Measurements from ENCODE around the gene SLC25A45. TPM values are rescaled to one million over a fixed set of nuclear protein-coding genes. Genes with fewer than 3 reads are reported as not detected.

Gene SLC25A45
- total and polyA plus RNA-seq, 2 of the 4 experiments (the other 2 are of a cell fraction): 0.72 to 1.2 TPM

GRCh38 chr11:65388731-65389130 is 6.3 kb upstream of the SLC25A45 start:
- H2BK120ac ChIP-seq (ENCODE audit: low read depth, low read length): no peak overlapping the region
- H2AK9ac ChIP-seq (replicated peaks; ENCODE audit: low read depth, low read length, poor library complexity): no peak overlapping the region
- intact Hi-C loops (cut with micrococcal nuclease) (no loop called here), dilution Hi-C loops (cut with HindIII; ENCODE audit: low sequenced_read_pairs, unreplicated experiment) (no loop called here), in situ Hi-C loops (cut with MboI; ENCODE audit: low sequenced_read_pairs) (no loop called here)
- peaks cover 31 to 86% of the 10 kb centered on the region in 2 experiments for H3K79me1 ChIP-seq (ENCODE audit: low read depth in 1 of 2, low read length in 2 of 2)
- ChIA-PET CTCF (no interaction called here), POLR2A (ENCODE audit: unreplicated experiment) (interaction anchor here (0.6 to 2.8 kb wide), 4 partner anchors 30 to 110 kb away, joined by 3 to 14 read pairs (median 3); partner anchors contain the start of gene MALAT1)
- no peak overlapping the region for H2AFZ ChIP-seq (replicated peaks; ENCODE audit: low read length, poor library complexity)
- H3K4me2 ChIP-seq (ENCODE audit: low read depth, low read length): peak overlapping the region; percentile 12; the same call in 1 of the 2 replicates
- H3K14ac ChIP-seq (replicated peaks; ENCODE audit: low read depth, low read length): peak overlapping the region; percentile 43; the same call in 1 of the 2 replicates
- no peaks in the 10 kb centered on the region for H3K9me3 ChIP-seq (ENCODE audit: control insufficient read depth, insufficient read depth, low read length)
- no peak overlapping the region for H2BK20ac ChIP-seq (ENCODE audit: low read depth, low read length)
- H3K27me3 ChIP-seq (ENCODE audit: control insufficient read depth, insufficient read depth, low read length): no peaks in the 10 kb centered on the region
- H3K9me1 ChIP-seq (ENCODE audit: insufficient read depth, low read length): peaks cover 28% of the 10 kb centered on the region
- no peak overlapping the region for H2BK15ac ChIP-seq (ENCODE audit: low read depth, low read length)
- H3K56ac ChIP-seq (ENCODE audit: extremely low read depth, insufficient read depth, low read length): no peak overlapping the region
- H3K36me3 ChIP-seq (ENCODE audit: control insufficient read depth, insufficient read depth, low read length): peaks cover 20% of the 10 kb centered on the region; the same call in 1 of the 2 replicates
- no peak overlapping the region for H4K8ac ChIP-seq (ENCODE audit: low read depth in 2 of 2, low read length in 2 of 2)
- no TSS peak for BruUV-seq (replicated peaks)
- no peak overlapping the region for H2BK5ac ChIP-seq (ENCODE audit: low read depth, low read length, poor library complexity, severe bottlenecking)
- peaks cover 38% of the 10 kb centered on the region for H3K4me1 ChIP-seq (ENCODE audit: control insufficient read depth, insufficient read depth, low read length)
- no peak overlapping the region for H3K18ac ChIP-seq (ENCODE audit: low read depth, low read length)
- peak overlapping the region; percentile 38; the same call in 1 of the 2 replicates for H2AK5ac ChIP-seq (ENCODE audit: low read depth, low read length)
- peaks cover 8% of the 10 kb centered on the region; the same call in 1 of the 2 replicates for H4K20me1 ChIP-seq (ENCODE audit: insufficient read depth, low read length)
- no peak for DNase-seq
- peak overlapping the region; percentile 19; the same call in 1 of the 2 replicates for H3K4ac ChIP-seq (ENCODE audit: low read depth, low read length)
- ATAC-seq (ENCODE audit: low read depth): no peak
- no peak overlapping the region for H3K27ac ChIP-seq (ENCODE audit: insufficient read depth, low read length)
- H3K9ac ChIP-seq (ENCODE audit: low read depth, low read length): no peak overlapping the region
- no peak overlapping the region for H4K5ac ChIP-seq (ENCODE audit: low read depth, low read length)
- H3K4me3 ChIP-seq (ENCODE audit: insufficient read depth, low read depth, low read length): no peak overlapping the region
- no peak for TF ChIP-seq CTCF (conservative IDR thresholded peaks at IDR 0.05; ENCODE audit: low read depth, low read length)
- no peak for TF ChIP-seq RFX5 (IDR thresholded peaks at IDR 0.05; ENCODE audit: low read depth, low read length)
- TF ChIP-seq MAFK (IDR thresholded peaks at IDR 0.05; ENCODE audit: low read depth, low read length): no peak
- no peak for TF ChIP-seq CHD1 (IDR thresholded peaks at IDR 0.05; ENCODE audit: low read depth, low read length)
- no peak for TF ChIP-seq USF2 (IDR thresholded peaks at IDR 0.05; ENCODE audit: low read depth, low read length)
- no peak for TF ChIP-seq RCOR1 (IDR thresholded peaks at IDR 0.05; ENCODE audit: insufficient replicate concordance, low read length)
- no peak for TF ChIP-seq FOS (IDR thresholded peaks at IDR 0.05; ENCODE audit: low read depth, low read length)
- no peak for TF ChIP-seq MXI1 (IDR thresholded peaks at IDR 0.05; ENCODE audit: borderline replicate concordance, low read depth, low read length)
- no peak for TF ChIP-seq CEBPB (IDR thresholded peaks at IDR 0.05; ENCODE audit: low read depth, low read length)
- no peak for TF ChIP-seq NFE2L2 (IDR thresholded peaks at IDR 0.05; ENCODE audit: low read depth, low read length)
- no peak for TF ChIP-seq ELK1 (IDR thresholded peaks at IDR 0.05; ENCODE audit: borderline replicate concordance, low read depth, low read length)
- TF ChIP-seq RAD21 (IDR thresholded peaks at IDR 0.05; ENCODE audit: low read length): no peak
- WGBS, 2 experiments (ENCODE audit: extremely low coverage in 2 of 2, insufficient read length in 1 of 2): 100% methylated on average over 1 of the region's 4 CpGs; no CpG with 5 or more reads in 1 of the 2 experiments
- H4K91ac ChIP-seq (ENCODE audit: insufficient read depth, low read depth, low read length): no peak overlapping the region
- H3K23ac ChIP-seq (ENCODE audit: low read depth, low read length): peak overlapping the region; percentile 41
